SK-N-SH (cell line): ENCODE data around the gene GPR173. TPM values are rescaled to one million over a fixed set of nuclear protein-coding genes. Genes with fewer than 3 reads are reported as not detected.

Experiments used
- CTCF ChIA-PET: fragments of 300-600, 350-600 bp; formaldehyde crosslinking; extraction: SDS; loops from one replicate; lab custom pipeline; 2021; lab: Yijun Ruan, JAX
- POLR2A ChIA-PET: fragments of 350-600 bp; sonication (Branson Sonifier 250); formaldehyde crosslinking; extraction: SDS; loops from one replicate; lab custom pipeline; 2020; ENCODE audit warnings: antibody characterized with exemption, inconsistent platforms; lab: Yijun Ruan, JAX
- DNase-seq: peaks from one replicate; pipeline ENCODE4 v3.0.0; 2012
- H2AFZ ChIP-seq: fragments of 200-600 bp; sonication (generic); 2 replicates; pipeline ENCODE4 v1.8.1; 2016; ENCODE audit warnings: antibody characterized with exemption, mild to moderate bottlenecking, low read depth
- H3F3A ChIP-seq: fragments of 200-600 bp; sonication (generic); replicated peaks from 2 replicates; pipeline ENCODE3; 2016; ENCODE audit warnings: antibody characterized with exemption, mild to moderate bottlenecking; ENCODE audit not compliant: insufficient read depth
- H3K27ac ChIP-seq, 2 experiments: fragments of 200-500 bp in 1 of 2; fragments of 200-600 bp in 1 of 2; sonication (Bioruptor generic) in 1 of 2; sonication (generic), shearing (Covaris generic) in 1 of 2; 2 replicates each; pipeline versions ENCODE4 v1.5.1 to v1.6.1; 2014 to 2016; ENCODE audit warnings: low read depth in 2 of 2, inconsistent platforms in 1 of 2, low read length in 1 of 2, mild to moderate bottlenecking in 1 of 2, mixed read lengths in 1 of 2
- H3K27me3 ChIP-seq: fragments of 200-600 bp; sonication (generic), shearing (Covaris generic); 2 replicates; pipeline ENCODE4 v1.6.1; 2016; ENCODE audit warnings: mixed run types; ENCODE audit not compliant: insufficient read depth
- H3K36me3 ChIP-seq, 2 experiments: fragments of 200-500 bp in 1 of 2; fragments of 200-600 bp in 1 of 2; sonication (Bioruptor generic) in 1 of 2; sonication (generic) in 1 of 2; replicated peaks in 1 of 2; 2 replicates each; pipeline versions ENCODE3 to v1.5.1; 2014 to 2016; ENCODE audit warnings: low read length in 1 of 2, mild to moderate bottlenecking in 1 of 2; ENCODE audit not compliant: insufficient read depth in 2 of 2, control insufficient read depth in 1 of 2
- H3K4me1 ChIP-seq, 2 experiments: fragments of 200-500 bp in 1 of 2; fragments of 200-600 bp in 1 of 2; sonication (Bioruptor generic) in 1 of 2; sonication (generic), shearing (Covaris generic) in 1 of 2; 2 replicates each; pipeline versions ENCODE4 v1.5.1 to v1.6.1; 2014 to 2016; ENCODE audit warnings: low read depth in 1 of 2, low read length in 1 of 2, mixed run types in 1 of 2; ENCODE audit not compliant: insufficient read depth in 2 of 2, control insufficient read depth in 1 of 2
- H3K4me2 ChIP-seq: fragments of 200-600 bp; sonication (generic), shearing (Covaris generic); 2 replicates; pipeline ENCODE4 v1.6.1; 2017; ENCODE audit warnings: mixed run types
- H3K4me3 ChIP-seq, 2 experiments: fragments of 200-500 bp in 1 of 2; fragments of 200-600 bp in 1 of 2; sonication (Bioruptor generic) in 1 of 2; sonication (generic), shearing (Covaris generic) in 1 of 2; 2 replicates each; pipeline versions ENCODE4 v1.5.1 to v1.8.1; 2014 to 2016; ENCODE audit warnings: low read depth in 2 of 2, inconsistent platforms in 1 of 2, low read length in 1 of 2, mild to moderate bottlenecking in 1 of 2, mixed read lengths in 1 of 2, moderate library complexity in 1 of 2
- H3K79me2 ChIP-seq: fragments of 200-600 bp; sonication (generic); 2 replicates; pipeline ENCODE4 v1.8.1; 2017; ENCODE audit warnings: mild to moderate bottlenecking; ENCODE audit not compliant: insufficient read depth
- H3K9ac ChIP-seq: fragments of 200-600 bp; sonication (generic); 2 replicates; pipeline ENCODE4 v1.6.1; 2017; ENCODE audit warnings: mixed run types
- H3K9me2 ChIP-seq: fragments of 200-600 bp; sonication (generic); 2 replicates; pipeline ENCODE4 v1.6.1; 2017; ENCODE audit warnings: mixed run types
- H3K9me3 ChIP-seq: fragments of 200-600 bp; sonication (generic); 2 replicates; pipeline ENCODE4 v1.6.1; 2017; ENCODE audit warnings: mixed run types, mild to moderate bottlenecking, moderate library complexity
- H4K20me1 ChIP-seq: fragments of 200-600 bp; sonication (generic); 2 replicates; pipeline ENCODE4 v1.6.1; 2017; ENCODE audit warnings: mild to moderate bottlenecking, mixed run types; ENCODE audit not compliant: insufficient read depth
- CHD2 ChIP-seq: fragments of 150-350 bp; IDR thresholded peaks from 2 replicates; pipeline ENCODE4 v1.6.1; 2018; ENCODE audit warnings: low read length; ENCODE audit not compliant: partially characterized antibody
- CTCF ChIP-seq: fragments of 200-600 bp; sonication (generic); IDR thresholded peaks from 2 replicates; pipeline ENCODE4 v1.6.1; 2017; ENCODE audit warnings: antibody characterized with exemption, mild to moderate bottlenecking, moderate library complexity
- ELF1 ChIP-seq: IDR thresholded peaks from 2 replicates; pipeline ENCODE4 v1.4.0; 2012
- EZH2phosphoT487 ChIP-seq: fragments of 200-600 bp; sonication (generic); IDR thresholded peaks from 2 replicates; pipeline ENCODE4 v1.6.1; 2017; ENCODE audit warnings: low read depth, mixed run types, mild to moderate bottlenecking, antibody characterized with exemption, moderate library complexity, borderline replicate concordance
- FOSL2 ChIP-seq: IDR thresholded peaks from 2 replicates; pipeline ENCODE4 v1.4.0; 2012; ENCODE audit warnings: low read depth, mild to moderate bottlenecking, moderate library complexity, borderline replicate concordance
- FOXJ3 ChIP-seq: sonication (generic); formaldehyde crosslinking; IDR thresholded peaks from 2 replicates; pipeline ENCODE4 v1.5.1; 2020; ENCODE audit warnings: mild to moderate bottlenecking, missing genetic modification reagents
- GABPA ChIP-seq: IDR thresholded peaks from 2 replicates; pipeline ENCODE4 v1.4.0; 2012; ENCODE audit warnings: low read depth, mild to moderate bottlenecking
- GATA2 ChIP-seq: sonication (generic); formaldehyde crosslinking; IDR thresholded peaks from 2 replicates; pipeline ENCODE4 v1.5.0; 2020; ENCODE audit warnings: mild to moderate bottlenecking, missing genetic modification reagents
- JUND ChIP-seq: IDR thresholded peaks from 2 replicates; pipeline ENCODE4 v1.4.0; 2012
- MAX ChIP-seq: IDR thresholded peaks from 2 replicates; pipeline ENCODE4 v1.4.0; 2012; ENCODE audit warnings: low read depth
- NRF1 ChIP-seq: IDR thresholded peaks from 2 replicates; pipeline ENCODE4 v1.6.1; 2012; ENCODE audit warnings: low read depth, mild to moderate bottlenecking, low read length
- PBX3 ChIP-seq: IDR thresholded peaks from 2 replicates; pipeline ENCODE4; 2012
- POLR2AphosphoS5 ChIP-seq: IDR thresholded peaks from 2 replicates; pipeline ENCODE4 v1.6.1; 2012; ENCODE audit warnings: low read depth, low read length
- RAD21 ChIP-seq: IDR thresholded peaks from 2 replicates; pipeline ENCODE4 v1.6.1; 2012; ENCODE audit warnings: mild to moderate bottlenecking, low read length
- REST ChIP-seq: IDR thresholded peaks from 2 replicates; pipeline ENCODE4 v1.6.1; 2012; ENCODE audit warnings: mild to moderate bottlenecking, low read depth, low read length, moderate library complexity
- TAF1 ChIP-seq: IDR thresholded peaks from 2 replicates; pipeline ENCODE4 v1.6.1; 2012; ENCODE audit warnings: low read depth, mild to moderate bottlenecking, low read length, moderate library complexity, borderline replicate concordance
- TCF12 ChIP-seq: IDR thresholded peaks from 2 replicates; pipeline ENCODE4 v1.4.0; 2012
- USF1 ChIP-seq: IDR thresholded peaks from 2 replicates; pipeline ENCODE4 v1.4.0; 2012; ENCODE audit warnings: low read depth, borderline replicate concordance
- ZBTB33 ChIP-seq: IDR thresholded peaks from 2 replicates; pipeline ENCODE4 v1.4.0; 2012; ENCODE audit warnings: low read depth, borderline replicate concordance
- WGBS: methylation state at CpG from one replicate; pipeline ENCODE4 v1.1.6; 2017; ENCODE audit warnings: low lambda C conversion rate; 5-methylcytosine and 5-hydroxymethylcytosine counted together
- polyA plus RNA-seq, 3 experiments: library from polyadenylated mRNA; depleted of rRNA; stranded (reverse); fragments of >200 nt; gene quantifications; 2 replicates each; pipeline ENCODE4 v1.2.3, GENCODE V29; 2012

The GPR173 gene
- polyA plus RNA-seq, 1 of the 3 experiments (the other 2 are of a cell fraction), result 5.8 TPM

GRCh38 chrX:53004038-53004437 is 44.6 kb upstream of the GPR173 start (continued):
- TF ChIP-seq REST (no peak), FOSL2 (no peak), GABPA (no peak), CTCF (no peak), JUND (no peak)

- Histone ChIP-seq H3K27ac (no peak overlapping the region), H3K27me3 (peaks cover 29% of the 10 kb centered on the region), H3K4me1 (no peaks in the 10 kb centered on the region), H3K9me3 (no peaks in the 10 kb centered on the region), H4K20me1 (no peaks in the 10 kb centered on the region), H3K79me2 (no peaks in the 10 kb centered on the region), H3K4me3 (no peak overlapping the region), H3K36me3 (no peaks in the 10 kb centered on the region), H3K9me2 (no peaks in the 10 kb centered on the region), H3K4me2 (no peak overlapping the region), H3K9ac (no peak overlapping the region), H3F3A (no peaks in the 10 kb centered on the region), H2AFZ (no peak overlapping the region)
- no peak for DNase-seq
- 19% methylated on average over 4 of the region's 4 CpGs for WGBS
- POLR2A ChIA-PET, result no interaction called here
- CTCF ChIA-PET, result interaction anchor here (1.2 to 1.4 kb wide), 3 partner anchors 8 to 15 kb away, joined by 3 read pairs; no protein-coding TSS in a partner anchor
- TF ChIP-seq FOXJ3 (CRISPR knock-in tag) (no peak), REST (no peak), TAF1 (no peak), TCF12 (no peak), PBX3 (no peak), ZBTB33 (no peak), USF1 (no peak), NRF1 (no peak), EZH2phosphoT487 (no peak), RAD21 (no peak), POLR2AphosphoS5 (no peak), ELF1 (no peak), GATA2 (no peak), MAX (no peak), CHD2 (no peak)
Observed at GRCh38 chrX:53004811-53005210, 43.8 kb upstream of the GPR173 start.
